HTR-8/SVneo (cell line): Measurements from ENCODE around the gene TIE1.
A peak's percentile ranks its signal among the peaks of the same experiment; 100 is the strongest.
"Not testable (repeated sequence)": the region's sequence is repeated elsewhere in the genome, so short reads cannot be mapped to it uniquely, and the experiment has no call there.

ENCODE experiments used
- DNase-seq: peaks from one replicate; pipeline ENCODE4 v3.0.0; 2011; ENCODE audit warnings: low spot score, mixed read lengths; ENCODE audit not compliant: insufficient read length
- FAIRE-seq: peaks from 2 replicates; lab custom pipeline; 2011; peaks lifted over from hg19 to GRCh38; lab: Jason Lieb, UNC

TIE1 gene

DNA sequence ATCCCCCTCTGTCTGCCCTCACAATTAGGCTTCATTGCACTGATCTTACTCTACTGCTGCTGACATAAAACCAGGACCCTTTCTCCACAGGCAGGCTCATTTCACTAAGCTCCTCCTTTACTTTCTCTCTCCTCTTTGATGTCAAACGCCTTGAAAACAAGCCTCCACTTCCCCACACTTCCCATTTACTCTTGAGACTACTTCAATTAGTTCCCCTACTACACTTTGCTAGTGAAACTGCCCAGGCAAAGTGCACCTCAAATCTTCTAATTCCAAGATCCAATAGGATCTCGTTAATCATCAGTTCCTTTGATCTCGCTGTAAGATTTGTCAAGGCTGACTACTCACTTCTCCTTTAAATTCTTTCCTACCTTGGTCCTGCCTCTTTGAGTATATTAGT lies 52.1 kb downstream of the TIE1 start:
- DNase-seq (no peak), FAIRE-seq (no peak)

DNA sequence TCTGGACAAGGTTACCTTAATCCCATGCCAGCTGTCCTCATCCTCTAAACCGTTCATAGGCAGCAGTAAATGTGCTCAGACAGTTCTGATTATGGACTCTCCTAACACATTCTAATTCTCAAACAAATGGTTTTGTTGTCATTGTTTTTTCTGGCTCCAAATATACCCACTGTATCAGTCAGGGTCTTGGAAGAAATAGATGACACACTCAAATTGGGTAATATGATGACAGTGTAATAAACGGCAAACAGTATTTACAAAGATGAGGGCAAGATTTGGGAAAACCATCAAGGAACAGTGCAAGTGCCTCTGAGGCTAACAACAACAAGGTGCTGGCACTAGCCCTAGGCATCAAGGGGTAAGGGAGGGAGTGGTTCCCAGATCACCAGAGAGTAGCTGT lies 53.7 kb downstream of the TIE1 start:
- FAIRE-seq, result no peak
- DNase-seq, result no peak

DNA sequence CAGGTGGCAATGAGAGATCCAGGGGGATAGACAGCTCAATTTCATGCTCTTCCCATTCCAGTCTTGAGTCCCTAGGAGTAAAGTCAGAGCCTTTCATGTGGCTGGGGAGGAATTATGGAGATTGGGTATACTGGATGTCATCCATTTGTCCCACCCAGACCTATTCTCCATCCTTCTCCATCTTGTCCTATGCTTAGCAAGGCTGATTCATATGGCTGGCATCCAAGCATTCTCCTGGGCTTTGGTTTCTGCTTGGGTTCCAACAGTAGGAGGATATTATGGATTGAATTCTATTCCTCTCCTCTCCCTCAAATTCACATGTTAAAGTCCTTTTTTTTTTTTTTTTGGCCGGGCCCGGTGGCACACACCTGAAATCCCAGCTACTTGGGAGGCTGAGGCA lies 54.2 kb downstream of the TIE1 start:
- FAIRE-seq, result no peak

DNA sequence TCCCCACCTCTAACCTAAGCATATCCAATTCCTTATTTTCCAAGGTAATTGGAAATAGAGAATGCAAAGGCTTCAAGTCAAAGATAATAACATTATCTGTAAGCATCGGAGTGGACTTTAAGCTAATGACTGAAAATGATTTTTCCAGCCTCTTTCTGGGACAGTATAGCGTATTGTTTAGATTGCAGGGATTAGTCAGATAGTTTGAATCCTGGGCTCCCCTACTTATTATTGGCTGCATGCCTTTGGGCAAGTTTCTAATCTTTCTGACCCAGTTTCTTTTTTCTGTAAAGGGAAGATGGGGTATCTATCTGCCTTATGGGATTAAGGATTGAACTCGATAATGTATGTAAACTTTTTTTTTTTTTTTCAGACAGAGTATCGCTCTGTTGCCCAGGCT lies 56.5 kb downstream of the TIE1 start:
- DNase-seq (no peak), FAIRE-seq (no peak)

More for the DNA sequence above, 54.2 kb downstream of the TIE1 start:
- DNase-seq, result no peak

DNA sequence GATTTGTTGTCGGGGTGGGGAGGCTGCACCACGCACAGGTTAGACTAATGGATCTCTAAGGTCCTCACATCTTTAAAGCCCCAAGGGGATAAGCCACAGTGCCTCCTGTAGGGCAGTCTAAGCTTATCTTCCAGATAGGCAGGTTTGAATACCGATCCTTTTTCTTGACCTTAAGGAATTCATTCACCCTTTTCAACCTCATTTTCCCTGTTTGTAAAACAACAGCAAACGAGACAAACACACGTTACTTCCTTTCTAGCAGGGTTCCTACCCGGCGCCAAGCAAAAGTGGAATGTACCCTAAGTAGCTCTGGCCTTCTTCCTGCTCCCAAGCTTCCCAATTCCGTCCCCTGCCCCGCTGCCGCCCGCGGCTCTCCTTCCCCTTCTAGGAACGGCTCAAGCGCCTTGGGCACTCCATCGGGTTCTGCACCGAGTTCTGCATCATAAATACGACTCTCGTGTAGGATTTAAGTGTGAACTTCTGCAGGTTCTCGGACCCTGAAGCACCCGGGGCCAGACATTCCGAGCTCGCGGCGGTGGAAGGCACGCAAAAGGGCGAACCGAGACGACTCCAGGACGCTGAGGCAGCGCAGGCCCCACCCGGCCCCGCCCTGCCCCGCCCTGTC lies 57.5 kb downstream of the TIE1 start:
- FAIRE-seq (no peak), DNase-seq (peak; percentile 45)

DNA sequence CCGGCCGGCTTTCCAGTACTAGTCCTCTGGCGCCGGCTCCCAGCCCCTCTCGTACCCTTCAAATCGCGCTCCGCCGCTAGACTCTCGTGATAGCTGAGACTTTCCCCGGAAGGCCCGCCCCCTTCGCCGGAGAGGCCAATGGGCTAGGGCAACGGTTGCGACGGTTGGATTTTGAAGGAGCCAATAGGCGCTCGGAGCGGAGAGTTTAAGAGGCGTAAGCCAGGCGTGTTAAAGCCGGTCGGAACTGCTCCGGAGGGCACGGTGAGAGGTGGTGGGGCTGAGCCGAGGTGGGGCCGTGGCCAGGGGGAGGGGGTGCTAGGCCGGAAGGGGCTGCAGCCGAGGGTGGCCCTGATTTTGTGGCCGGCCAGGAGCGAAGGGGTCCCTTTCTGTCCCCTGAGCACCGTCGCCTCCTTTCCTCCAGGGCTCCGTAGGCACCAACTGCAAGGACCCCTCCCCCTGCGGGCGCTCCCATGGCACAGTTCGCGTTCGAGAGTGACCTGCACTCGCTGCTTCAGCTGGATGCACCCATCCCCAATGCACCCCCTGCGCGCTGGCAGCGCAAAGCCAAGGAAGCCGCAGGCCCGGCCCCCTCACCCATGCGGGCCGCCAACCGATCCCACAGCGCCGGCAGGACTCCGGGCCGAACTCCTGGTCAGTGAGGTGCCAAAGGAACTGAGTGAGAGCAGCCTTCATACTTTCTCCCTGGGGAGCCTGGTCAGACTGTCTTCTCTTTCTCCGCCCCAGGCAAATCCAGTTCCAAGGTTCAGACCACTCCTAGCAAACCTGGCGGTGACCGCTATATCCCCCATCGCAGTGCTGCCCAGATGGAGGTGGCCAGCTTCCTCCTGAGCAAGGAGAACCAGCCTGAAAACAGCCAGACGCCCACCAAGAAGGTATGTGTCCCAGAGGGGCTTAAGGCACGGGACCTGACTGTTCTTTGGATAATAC lies 58.2 kb downstream of the TIE1 start, which contains the start of gene CDC20:
TSS of gene CDC20 (plus strand) at position 236 of the 948 bp plus-strand sequence. CDS start at position 471, 235 bp downstream.
- FAIRE-seq (peak; percentile 33), DNase-seq (peak; percentile 87)

DNA sequence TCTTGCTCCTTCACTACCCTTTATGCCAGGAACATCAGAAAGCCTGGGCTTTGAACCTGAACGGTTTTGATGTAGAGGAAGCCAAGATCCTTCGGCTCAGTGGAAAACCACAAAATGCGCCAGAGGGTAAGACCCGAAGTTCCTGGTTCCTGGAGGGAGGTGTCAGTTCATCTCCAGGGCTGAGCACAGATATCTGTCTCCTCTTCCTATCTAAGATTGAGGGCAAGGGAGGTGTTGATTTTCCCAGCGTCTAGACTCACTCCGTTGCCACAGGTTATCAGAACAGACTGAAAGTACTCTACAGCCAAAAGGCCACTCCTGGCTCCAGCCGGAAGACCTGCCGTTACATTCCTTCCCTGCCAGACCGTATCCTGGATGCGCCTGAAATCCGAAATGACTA lies 58.9 kb downstream of the TIE1 start:
- FAIRE-seq (no peak), DNase-seq (no peak)

DNA sequence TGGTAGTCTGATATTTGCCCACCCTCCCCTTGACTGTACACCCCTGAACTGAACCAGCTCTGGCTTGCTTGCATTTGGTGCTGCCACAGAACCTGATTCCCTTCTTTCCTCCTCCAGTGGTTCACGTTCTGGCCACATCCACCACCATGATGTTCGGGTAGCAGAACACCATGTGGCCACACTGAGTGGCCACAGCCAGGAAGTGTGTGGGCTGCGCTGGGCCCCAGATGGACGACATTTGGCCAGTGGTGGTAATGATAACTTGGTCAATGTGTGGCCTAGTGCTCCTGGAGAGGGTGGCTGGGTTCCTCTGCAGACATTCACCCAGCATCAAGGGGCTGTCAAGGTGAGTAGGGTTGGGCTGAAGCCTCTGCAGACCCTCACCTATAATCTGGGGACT lies 59.8 kb downstream of the TIE1 start:
- FAIRE-seq, result no peak

DNA sequence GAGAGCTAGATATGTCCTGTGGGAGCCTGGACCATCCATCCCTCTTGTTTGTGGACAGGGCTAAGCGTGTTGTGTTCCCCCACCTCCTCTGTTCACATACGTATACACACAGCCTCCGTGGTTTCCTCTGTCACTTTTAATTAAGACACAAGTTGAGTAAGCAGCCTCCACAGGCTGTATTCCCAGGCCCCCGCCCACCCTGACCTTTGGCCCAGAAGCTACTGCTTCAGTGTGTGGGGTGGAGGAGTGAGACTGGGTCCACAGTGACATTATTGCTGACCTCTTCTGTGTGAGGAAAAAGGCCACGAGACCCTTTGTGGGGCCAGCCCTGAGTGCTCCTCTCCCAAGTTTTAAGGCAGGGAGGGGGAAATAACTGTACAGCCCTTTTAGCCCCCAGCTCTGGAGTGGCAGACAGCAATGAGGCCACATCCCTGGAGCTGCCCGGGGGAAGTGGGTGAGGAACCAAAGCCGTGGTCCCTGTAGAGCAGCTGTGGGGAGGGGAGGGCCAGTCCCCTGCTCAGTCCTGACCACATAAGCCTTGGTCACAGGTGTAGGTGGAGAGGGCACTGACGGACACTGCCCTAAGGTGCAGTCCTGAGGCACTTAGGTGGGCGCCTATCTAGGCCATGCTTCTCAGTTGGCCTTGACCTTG lies 62.6 kb downstream of the TIE1 start:
- FAIRE-seq (no peak), DNase-seq (no peak)

More for the DNA sequence above, 59.8 kb downstream of the TIE1 start:
- DNase-seq, result no peak

DNA sequence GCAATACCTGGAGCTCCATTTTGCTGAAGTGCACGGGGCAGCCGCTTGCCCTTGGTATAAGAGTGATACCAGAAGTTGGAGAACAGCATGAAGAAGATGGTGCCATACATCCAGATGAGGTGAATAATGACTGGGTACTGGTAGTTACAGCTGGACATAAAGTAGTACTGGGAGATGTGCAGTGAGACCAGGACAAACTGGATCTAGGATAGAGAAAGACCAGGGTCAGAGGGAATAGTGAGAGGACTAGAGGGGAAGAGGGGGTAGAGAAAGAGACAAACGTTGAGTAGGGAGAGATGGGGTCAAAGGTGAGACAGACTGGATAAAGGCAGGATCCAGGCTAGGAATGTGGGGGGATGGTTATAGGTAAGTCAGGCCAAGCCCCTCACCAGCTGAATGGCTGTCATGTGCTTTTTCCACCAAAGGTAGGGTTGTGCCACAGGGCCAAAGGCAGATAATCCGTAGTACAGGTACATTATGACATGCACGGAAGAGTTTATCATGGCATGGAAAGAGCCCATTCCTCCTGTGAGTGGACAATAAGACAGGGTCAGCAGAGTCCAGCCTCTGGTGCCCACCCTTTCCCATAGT lies 63.2 kb downstream of the TIE1 start:
- no peak for DNase-seq
- FAIRE-seq, result no peak

DNA sequence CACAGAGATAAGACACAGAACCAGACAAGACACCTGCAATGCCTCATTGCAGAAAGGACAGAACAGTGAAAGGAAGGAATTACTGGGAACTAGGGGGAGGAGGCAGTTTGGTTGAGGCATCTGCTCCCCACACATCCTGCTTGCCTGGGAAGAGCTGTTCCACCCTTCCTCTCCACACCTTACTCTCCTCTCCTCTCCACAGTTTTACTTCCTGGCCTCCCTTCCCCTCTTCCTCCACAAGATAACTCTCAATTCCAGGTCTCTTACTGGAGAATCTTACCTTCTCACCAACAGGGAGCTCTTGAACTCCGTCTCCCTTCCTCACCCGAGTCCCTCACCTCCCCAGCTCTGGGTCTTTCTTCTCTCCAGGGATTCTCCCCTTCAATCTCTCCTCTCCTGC lies 64.9 kb downstream of the TIE1 start:
- no peak for FAIRE-seq
- no peak for DNase-seq

DNA sequence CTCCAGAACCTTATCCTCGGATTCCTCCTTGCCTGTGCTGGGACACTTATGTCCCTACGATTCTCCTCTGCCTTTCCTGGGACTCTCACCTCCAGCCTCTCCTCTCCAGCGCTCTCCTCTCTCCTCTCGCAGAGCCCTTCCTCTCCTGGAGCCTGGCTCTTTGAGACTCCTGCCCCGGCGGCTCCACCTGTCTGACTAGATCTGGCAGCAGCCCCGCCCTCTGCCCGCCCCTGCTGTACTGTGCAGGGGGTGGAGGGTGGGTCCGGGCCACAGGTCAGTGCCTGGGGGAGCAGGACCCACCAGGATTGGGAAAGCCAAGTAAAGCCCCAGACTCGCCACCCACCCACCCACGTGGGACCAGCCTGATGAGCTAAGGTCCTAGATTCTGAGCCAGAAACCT lies 65.4 kb downstream of the TIE1 start:
- FAIRE-seq (no peak), DNase-seq (no peak)

DNA sequence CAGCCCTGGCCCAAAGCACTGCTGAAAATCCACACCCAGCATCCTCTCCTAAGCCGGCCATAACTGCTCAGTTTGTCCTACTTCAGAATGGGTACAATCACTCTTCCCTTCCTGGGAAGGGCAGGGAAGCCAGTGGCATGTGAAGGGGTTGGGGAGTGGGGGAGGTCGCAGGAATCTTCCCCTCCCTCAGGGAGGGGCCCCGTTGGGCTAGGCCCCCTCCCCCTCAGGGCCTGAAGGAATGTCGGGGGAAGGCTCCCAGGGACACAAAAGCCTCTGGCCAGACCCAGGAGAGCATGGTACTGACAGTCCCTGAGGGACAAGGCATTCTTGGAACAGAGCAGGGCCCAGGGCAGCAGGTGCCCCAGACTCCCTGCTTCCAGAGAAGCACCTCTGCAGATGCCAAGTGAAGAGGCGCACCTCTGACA lies 65.8 kb downstream of the TIE1 start:
- FAIRE-seq (no peak), DNase-seq (no peak)

DNA sequence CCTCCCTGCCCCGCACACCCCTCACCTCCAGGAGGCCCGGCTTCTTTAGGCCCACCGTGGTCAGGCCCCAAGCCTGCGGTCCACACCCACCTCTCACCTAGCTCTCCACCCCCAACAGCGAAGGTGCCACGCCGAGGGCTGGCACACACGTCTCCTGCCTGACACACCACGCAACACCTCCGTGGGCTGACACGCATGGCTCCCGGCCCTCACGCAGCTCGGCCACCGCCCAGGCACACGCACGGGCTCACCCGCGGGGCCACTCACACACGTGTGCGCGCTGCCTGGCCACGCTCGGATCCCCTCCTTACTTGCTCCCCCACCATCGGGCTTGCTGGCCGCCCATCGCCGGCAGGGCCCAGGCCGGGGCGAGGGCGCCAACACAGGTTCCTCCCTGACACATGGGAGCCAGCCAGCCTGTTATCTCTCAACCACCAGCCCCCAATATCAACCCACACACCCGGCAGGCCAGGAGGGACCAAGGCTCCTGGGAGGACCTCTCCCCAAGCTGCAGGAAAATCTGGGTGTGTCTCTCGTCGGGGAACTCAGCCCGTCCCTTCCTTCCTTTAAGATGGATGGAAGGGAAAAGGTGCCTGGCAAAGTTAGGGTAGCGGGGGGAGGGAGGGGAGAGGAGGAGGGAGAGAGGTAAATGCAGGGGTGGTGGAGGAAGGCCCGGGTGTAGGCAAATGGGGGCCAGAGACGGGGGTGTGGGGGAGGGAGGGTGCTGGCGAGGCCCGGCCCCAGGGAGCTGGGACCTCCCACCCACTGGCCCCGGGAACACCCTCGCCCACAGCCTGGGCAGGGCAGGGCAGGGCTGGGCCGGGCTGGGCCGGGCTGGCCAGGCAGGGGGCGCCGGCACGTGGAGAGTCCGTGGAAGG lies 66.5 kb downstream of the TIE1 start:
- FAIRE-seq (peak; percentile 49), DNase-seq (peak; percentile 48)

DNA sequence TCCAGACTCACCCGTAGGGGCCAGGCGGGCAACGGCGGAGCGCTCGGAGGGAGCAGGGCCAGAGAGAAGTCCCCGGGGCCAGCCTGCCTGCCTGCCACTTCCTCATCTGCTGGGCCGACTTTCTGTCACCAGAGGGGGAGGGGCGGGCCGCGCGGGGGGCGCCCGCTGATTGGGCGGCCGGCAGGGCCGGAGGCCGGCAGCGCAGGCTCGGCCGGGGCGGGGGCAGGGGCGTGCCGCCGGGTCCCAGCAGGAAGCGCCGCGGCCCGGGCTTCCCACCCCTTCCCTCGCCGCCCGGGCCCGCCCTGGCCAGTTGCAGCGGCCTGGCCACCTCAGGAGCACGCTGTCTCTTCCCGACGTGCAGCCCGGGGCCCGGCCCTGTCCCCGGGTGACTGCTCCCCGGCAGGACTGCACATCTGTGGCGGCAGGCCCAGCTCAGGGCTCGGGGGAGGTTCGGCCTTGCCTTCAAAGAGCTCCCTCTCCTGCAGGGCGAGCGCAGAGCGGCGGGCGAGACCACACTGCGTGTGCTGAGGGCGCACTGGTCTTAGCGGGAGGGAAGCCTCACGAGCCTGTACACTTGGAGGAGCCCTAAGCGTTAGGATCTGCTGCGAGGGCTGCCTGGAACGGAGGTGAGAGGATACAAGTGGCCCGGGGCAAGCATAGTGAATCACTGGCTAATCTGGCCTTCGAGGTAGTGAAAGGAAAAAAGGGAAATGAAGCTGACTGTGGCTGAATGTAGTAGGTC lies 67.3 kb downstream of the TIE1 start, which contains the start of gene ELOVL1:
TSS of gene ELOVL1 (minus strand) at position 108 of the 742 bp plus-strand sequence. CDS start 2,402 bp downstream, outside the sequence.
- DNase-seq (peak; percentile 82), FAIRE-seq (peak; percentile 55)

DNA sequence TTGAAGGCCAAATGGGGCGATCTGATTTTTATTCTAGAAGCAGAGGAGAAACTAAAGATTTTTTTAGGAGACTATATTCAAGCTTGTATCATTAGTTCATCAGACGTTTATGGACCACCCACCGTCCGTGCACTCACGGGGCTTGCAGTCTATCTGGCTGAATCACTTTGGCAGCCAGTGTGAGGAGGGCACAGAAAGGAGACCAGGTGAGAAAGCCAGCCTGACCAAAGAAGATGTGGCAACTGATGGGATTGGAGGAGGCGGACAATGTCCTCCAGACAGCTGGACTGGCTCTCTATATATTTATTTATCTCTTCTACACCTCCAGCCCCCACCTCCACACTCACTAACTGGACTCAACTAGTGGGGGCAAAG lies 67.9 kb downstream of the TIE1 start:
- peak; percentile 26 for DNase-seq
- no peak for FAIRE-seq

DNA sequence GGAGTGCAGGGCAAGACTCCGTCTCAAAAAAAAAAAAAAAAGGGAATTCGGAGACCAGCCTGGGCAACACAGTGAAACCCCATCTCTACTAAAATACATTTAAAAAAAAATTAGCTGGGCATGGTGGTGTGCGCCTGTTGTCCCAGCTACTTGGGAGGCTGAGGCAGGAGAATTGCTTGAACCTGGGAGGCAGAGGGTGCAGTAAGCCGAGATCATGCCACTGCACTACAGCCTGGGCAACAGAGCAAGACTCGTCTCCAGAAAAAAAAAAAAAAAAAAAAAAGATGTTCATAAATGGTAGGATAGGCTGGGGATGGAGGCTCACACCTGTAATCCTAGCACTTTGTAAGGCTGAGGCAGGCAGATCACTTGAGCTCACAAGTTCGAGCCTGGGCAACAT lies 69.0 kb downstream of the TIE1 start:
- FAIRE-seq, DNase-seq: not testable (repeated sequence)

DNA sequence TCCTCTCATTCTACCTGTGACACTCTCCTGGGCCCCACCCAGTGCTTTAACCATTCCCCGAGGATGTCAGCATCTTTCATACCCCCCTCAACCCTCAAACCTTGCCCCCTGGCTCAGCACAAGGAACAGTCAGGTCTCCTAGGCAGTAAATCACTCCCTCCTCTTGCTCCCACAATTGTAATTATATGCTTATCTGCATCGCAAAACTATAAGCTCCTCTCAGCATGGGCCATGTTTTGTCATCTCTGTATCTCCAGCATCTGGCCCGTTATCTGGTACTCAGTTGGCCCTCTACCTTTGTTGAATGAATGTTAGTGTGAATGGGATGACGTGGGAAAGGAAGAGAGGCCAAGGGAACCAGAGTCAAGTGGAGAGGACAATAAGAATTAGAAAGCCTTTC lies 69.8 kb downstream of the TIE1 start:
- no peak for FAIRE-seq

DNA sequence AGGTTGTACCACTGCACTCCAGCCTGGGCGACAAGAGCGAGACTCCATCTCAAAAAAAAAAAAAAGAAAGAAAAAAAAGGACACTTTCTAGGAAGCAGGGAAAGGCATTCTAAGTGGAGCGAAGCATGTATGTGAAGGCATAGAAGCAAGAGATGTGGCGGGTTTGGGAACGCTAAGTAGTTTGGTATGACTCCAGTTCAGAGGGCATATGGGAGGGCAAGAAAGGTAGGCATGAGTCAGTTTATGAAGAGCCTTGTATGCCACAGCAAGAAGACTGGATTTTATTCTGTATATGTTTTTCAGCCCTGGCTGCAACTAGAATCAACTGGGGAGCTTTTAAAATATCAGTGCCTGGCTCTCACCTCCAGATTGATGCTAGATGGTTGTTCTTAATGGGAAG lies 71.4 kb downstream of the TIE1 start:
- DNase-seq (no peak), FAIRE-seq (no peak)

More for the DNA sequence above, 69.8 kb downstream of the TIE1 start:
- no peak for DNase-seq
